HEK293 (cell line): ENCODE results near the gene BRINP2.

Source experiments
- CTCF ChIA-PET: fragments of 350-600 bp; formaldehyde crosslinking; extraction: SDS; loops from one replicate; lab custom pipeline; 2021; ENCODE audit warnings: antibody characterized with exemption; lab: Yijun Ruan, JAX
- POLR2A ChIA-PET: fragments of 300-600 bp; formaldehyde crosslinking; extraction: SDS; loops from one replicate; lab custom pipeline; 2020; ENCODE audit warnings: antibody characterized with exemption, inconsistent platforms; lab: Yijun Ruan, JAX
- H3K27ac ChIP-seq: fragments of 200-500 bp; sonication (Bioruptor generic); 2 replicates; pipeline ENCODE4 v1.5.1; 2014; ENCODE audit warnings: low read depth, low read length, control low read depth, inconsistent platforms; ENCODE audit errors: extremely low read depth
- H3K36me3 ChIP-seq, 2 experiments: fragments of 200-500 bp in 1 of 2; sonication (Bioruptor generic) in 1 of 2; 1 replicate in 1 of 2; 2 replicates in 1 of 2; pipeline ENCODE4 v1.5.1; 2014 to 2017; ENCODE audit warnings: inconsistent platforms in 2 of 2, low read length in 2 of 2; ENCODE audit not compliant: control insufficient read depth in 2 of 2, insufficient read depth in 1 of 2
- H3K4me1 ChIP-seq: fragments of 200-500 bp; sonication (Bioruptor generic); 2 replicates; pipeline ENCODE4 v1.5.1; 2014; ENCODE audit warnings: mild to moderate bottlenecking, low read length, inconsistent platforms; ENCODE audit not compliant: control insufficient read depth, insufficient read depth
- H3K4me3 ChIP-seq: 2 replicates; pipeline ENCODE4 v1.5.1; 2011; ENCODE audit warnings: low read depth, mild to moderate bottlenecking, control low read depth, low read length, moderate library complexity
- H3K9me3 ChIP-seq: fragments of 200-500 bp; sonication (Bioruptor generic); 2 replicates; pipeline ENCODE4 v1.5.1; 2014; ENCODE audit warnings: low read depth, low read length, inconsistent platforms; ENCODE audit not compliant: control insufficient read depth, insufficient read depth
- CTCF ChIP-seq: fragments of 450-650 bp; formaldehyde crosslinking; IDR thresholded peaks from 2 replicates; pipeline ENCODE4 v1.5.1; 2016; ENCODE audit warnings: missing biosample characterization, missing genetic modification characterization
- FEZF1 ChIP-seq: fragments of 450-650 bp; formaldehyde crosslinking; IDR thresholded peaks from 2 replicates; pipeline ENCODE4 v1.5.1; 2016; ENCODE audit warnings: missing biosample characterization, missing genetic modification characterization
- OSR2 ChIP-seq: fragments of 450-650 bp; formaldehyde crosslinking; IDR thresholded peaks from 2 replicates; pipeline ENCODE4 v1.5.1; 2016; ENCODE audit warnings: missing biosample characterization, missing genetic modification characterization
- OVOL3 ChIP-seq: fragments of 450-650 bp; formaldehyde crosslinking; IDR thresholded peaks from 2 replicates; pipeline ENCODE4 v1.5.1; 2016; ENCODE audit warnings: missing biosample characterization, missing genetic modification characterization
- SCRT2 ChIP-seq: fragments of 450-650 bp; formaldehyde crosslinking; IDR thresholded peaks from 2 replicates; pipeline ENCODE4 v1.5.1; 2016; ENCODE audit warnings: missing biosample characterization, missing genetic modification characterization
- WT1 ChIP-seq: fragments of 450-650 bp; formaldehyde crosslinking; IDR thresholded peaks from 2 replicates; pipeline ENCODE4 v1.5.1; 2016; ENCODE audit warnings: missing biosample characterization, missing genetic modification characterization
- YY2 ChIP-seq: fragments of 450-650 bp; formaldehyde crosslinking; IDR thresholded peaks from 2 replicates; pipeline ENCODE4 v1.5.1; 2016; ENCODE audit warnings: missing biosample characterization, missing genetic modification characterization
- ZBTB11 ChIP-seq: fragments of 450-650 bp; formaldehyde crosslinking; conservative IDR thresholded peaks from 2 replicates; pipeline ENCODE4 v1.5.1; 2016; ENCODE audit warnings: low read depth, missing biosample characterization, missing genetic modification characterization
- ZBTB44 ChIP-seq: fragments of 450-650 bp; IDR thresholded peaks from 2 replicates; pipeline ENCODE4 v1.5.1; 2018; ENCODE audit warnings: missing biosample characterization, mild to moderate bottlenecking, missing genetic modification characterization
- ZNF138 ChIP-seq: fragments of 450-650 bp; formaldehyde crosslinking; IDR thresholded peaks from 2 replicates; pipeline ENCODE4 v1.5.1; 2016; ENCODE audit warnings: missing biosample characterization, missing genetic modification characterization, borderline replicate concordance
- ZNF169 ChIP-seq: fragments of 450-650 bp; formaldehyde crosslinking; IDR thresholded peaks from 2 replicates; pipeline ENCODE4 v1.5.1; 2016; ENCODE audit warnings: missing biosample characterization, missing genetic modification characterization
- ZNF18 ChIP-seq: fragments of 450-650 bp; formaldehyde crosslinking; IDR thresholded peaks from 2 replicates; pipeline ENCODE4 v1.5.1; 2016; ENCODE audit warnings: missing biosample characterization, missing genetic modification characterization
- ZNF223 ChIP-seq: fragments of 450-650 bp; formaldehyde crosslinking; IDR thresholded peaks from 2 replicates; pipeline ENCODE4 v1.5.1; 2016; ENCODE audit warnings: missing biosample characterization, missing genetic modification characterization
- ZNF266 ChIP-seq: fragments of 450-650 bp; formaldehyde crosslinking; IDR thresholded peaks from 2 replicates; pipeline ENCODE4 v1.5.1; 2016; ENCODE audit warnings: missing biosample characterization, missing genetic modification characterization, low read depth
- ZNF292 ChIP-seq: fragments of 450-650 bp; formaldehyde crosslinking; IDR thresholded peaks from 2 replicates; pipeline ENCODE4 v1.5.1; 2016; ENCODE audit warnings: low read depth, missing biosample characterization, missing genetic modification characterization, borderline replicate concordance
- ZNF416 ChIP-seq: fragments of 450-650 bp; formaldehyde crosslinking; IDR thresholded peaks from 2 replicates; pipeline ENCODE4 v1.5.1; 2016; ENCODE audit warnings: missing biosample characterization, missing genetic modification characterization
- ZNF423 ChIP-seq: fragments of 450-650 bp; formaldehyde crosslinking; IDR thresholded peaks from 2 replicates; pipeline ENCODE4 v1.5.1; 2016; ENCODE audit warnings: missing biosample characterization, missing genetic modification characterization
- ZNF488 ChIP-seq: fragments of 450-650 bp; formaldehyde crosslinking; IDR thresholded peaks from 2 replicates; pipeline ENCODE4 v1.5.1; 2016; ENCODE audit warnings: missing biosample characterization, missing genetic modification characterization
- ZNF514 ChIP-seq: fragments of 450-650 bp; formaldehyde crosslinking; IDR thresholded peaks from 2 replicates; pipeline ENCODE4 v1.5.1; 2016; ENCODE audit warnings: missing biosample characterization, missing genetic modification characterization
- ZNF521 ChIP-seq: fragments of 450-650 bp; formaldehyde crosslinking; IDR thresholded peaks from 2 replicates; pipeline ENCODE4 v1.5.1; 2017; ENCODE audit warnings: missing biosample characterization, mild to moderate bottlenecking, missing genetic modification characterization
- ZNF561 ChIP-seq: fragments of 450-650 bp; IDR thresholded peaks from 2 replicates; pipeline ENCODE4 v1.5.1; 2018; ENCODE audit warnings: missing biosample characterization, missing genetic modification characterization, borderline replicate concordance
- ZNF623 ChIP-seq: fragments of 450-650 bp; formaldehyde crosslinking; IDR thresholded peaks from 2 replicates; pipeline ENCODE4 v1.5.1; 2016; ENCODE audit warnings: missing biosample characterization, missing genetic modification characterization
- ZNF658 ChIP-seq: fragments of 450-650 bp; formaldehyde crosslinking; IDR thresholded peaks from 2 replicates; pipeline ENCODE4; 2016; ENCODE audit warnings: missing biosample characterization, missing genetic modification characterization
- ZNF677 ChIP-seq: fragments of 450-650 bp; IDR thresholded peaks from 2 replicates; pipeline ENCODE4 v1.5.0; 2018; ENCODE audit warnings: missing biosample characterization, mild to moderate bottlenecking, missing genetic modification characterization, moderate library complexity
- ZNF76 ChIP-seq: fragments of 450-650 bp; formaldehyde crosslinking; IDR thresholded peaks from 2 replicates; pipeline ENCODE4; 2016; ENCODE audit warnings: low read depth, missing biosample characterization, missing genetic modification characterization, borderline replicate concordance

Gene BRINP2

GRCh38 chr1:177122461-177123251, 48.1 kb upstream of the BRINP2 start:
- Histone ChIP-seq H3K27ac (no peak overlapping the region), H3K36me3 (no peaks in the 10 kb centered on the region)
- peak; percentile 52; the same call in 1 of the 2 replicates for TF ChIP-seq FEZF1
- peak; percentile 75 for TF ChIP-seq ZNF423 (tag by site-specific recombination)
- TF ChIP-seq ZNF658 (tag by site-specific recombination), result no peak
- TF ChIP-seq OVOL3, result 0 out of 2 replicates have a peak, but pooled peaks have one; percentile 24
- TF ChIP-seq WT1, result peak; percentile 67
- TF ChIP-seq ZBTB44 (tag by site-specific recombination), result peak; percentile 89
- TF ChIP-seq OSR2 (tag by site-specific recombination), result peak; percentile 80
- TF ChIP-seq ZNF561, result peak; percentile 53; the same call in 1 of the 2 replicates
- no peak for TF ChIP-seq ZNF223 (tag by site-specific recombination)
- TF ChIP-seq, all 188 proteins: peak for 7
- ChIA-PET CTCF (no interaction called here), POLR2A (no interaction called here)
- Histone ChIP-seq H3K4me1 (peaks cover 12% of the 10 kb centered on the region), H3K4me3 (no peak overlapping the region), H3K9me3 (no peaks in the 10 kb centered on the region)

- Histone ChIP-seq H3K4me1 (peaks cover 12% of the 10 kb centered on the region), H3K36me3 (no peaks in the 10 kb centered on the region), H3K27ac (peak overlapping the region; percentile 2; the same call in 1 of the 2 replicates), H3K9me3 (no peaks in the 10 kb centered on the region), H3K4me3 (no peak overlapping the region)
- ChIA-PET CTCF (no interaction called here), POLR2A (no interaction called here)
- TF ChIP-seq YY2 (tag by site-specific recombination) (no peak), ZNF76 (tag by site-specific recombination) (no peak), ZNF521 (no peak), ZNF514 (tag by site-specific recombination) (no peak), ZNF292 (tag by site-specific recombination) (no peak), ZNF138 (tag by site-specific recombination) (no peak), ZNF18 (peak; percentile 67; the same call in 1 of the 2 replicates), WT1 (peak; percentile 88), ZNF266 (tag by site-specific recombination) (no peak), ZNF677 (tag by site-specific recombination) (no peak), ZNF488 (tag by site-specific recombination) (no peak), ZNF623 (no peak), ZNF416 (tag by site-specific recombination) (no peak), CTCF (tag by site-specific recombination) (no peak), ZNF169 (no peak), SCRT2 (tag by site-specific recombination) (no peak), ZBTB11 (tag by site-specific recombination) (no peak)
Measured at GRCh38 chr1:177124577-177125278, 46.0 kb upstream of the BRINP2 start.
